HepG2 (cell line): ENCODE results near the gene PAK2. TPM values are rescaled to one million over a fixed set of nuclear protein-coding genes. Genes with fewer than 3 reads are reported as not detected.
A peak's percentile ranks its signal among the peaks of the same experiment; 100 is the strongest.

Experiments used
- CBX5 ChIP-seq: sonication (generic); formaldehyde crosslinking; IDR thresholded peaks from 2 replicates; pipeline ENCODE4 v1.4.0; 2020; ENCODE audit warnings: missing genetic modification reagents, borderline replicate concordance
- DPF2 ChIP-seq: sonication (generic); formaldehyde crosslinking; IDR thresholded peaks from 2 replicates; pipeline ENCODE4 v1.4.0; 2020; ENCODE audit warnings: mild to moderate bottlenecking, low read depth, missing genetic modification reagents, borderline replicate concordance
- MTF1 ChIP-seq: sonication (generic); formaldehyde crosslinking; IDR thresholded peaks from 2 replicates; pipeline ENCODE4 v1.5.0; 2020; ENCODE audit warnings: missing genetic modification reagents
- NFKBIZ ChIP-seq: IDR thresholded peaks from 2 replicates; pipeline ENCODE4 v1.6.1; 2018; ENCODE audit warnings: missing genetic modification reagents, missing compliant biosample characterization
- PAWR ChIP-seq: sonication (generic); formaldehyde crosslinking; IDR thresholded peaks from 2 replicates; pipeline ENCODE4 v1.4.0; 2020; ENCODE audit warnings: missing genetic modification reagents, mild to moderate bottlenecking, borderline replicate concordance
- PHB2 ChIP-seq: fragments of 450-650 bp; IDR thresholded peaks from 2 replicates; pipeline ENCODE4 v1.6.1; 2018; ENCODE audit not compliant: partially characterized antibody
- TOPORS ChIP-seq: sonication (generic); formaldehyde crosslinking; IDR thresholded peaks from 2 replicates; pipeline ENCODE4 v1.8.0; 2023; ENCODE audit warnings: mild to moderate bottlenecking, missing genetic modification reagents
- ZNF274 ChIP-seq: sonication (generic); formaldehyde crosslinking; IDR thresholded peaks from 2 replicates; pipeline ENCODE4 v1.5.1; 2020; ENCODE audit warnings: mild to moderate bottlenecking, missing genetic modification reagents
- ZNF672 ChIP-seq: sonication (generic); formaldehyde crosslinking; IDR thresholded peaks from 2 replicates; pipeline ENCODE4 v1.8.1; 2022; ENCODE audit warnings: missing genetic modification reagents
- ZNF674 ChIP-seq: sonication (generic); formaldehyde crosslinking; IDR thresholded peaks from 2 replicates; pipeline ENCODE4 v1.5.0; 2020; ENCODE audit warnings: low read depth, mild to moderate bottlenecking, missing genetic modification reagents
- ZNF746 ChIP-seq: sonication (generic); formaldehyde crosslinking; IDR thresholded peaks from 2 replicates; pipeline ENCODE4 v1.8.0; 2022; ENCODE audit warnings: mild to moderate bottlenecking, missing genetic modification reagents
- ZNF775 ChIP-seq: sonication (generic); formaldehyde crosslinking; IDR thresholded peaks from 2 replicates; pipeline ENCODE4 v1.4.0; 2020; ENCODE audit warnings: missing genetic modification reagents, mild to moderate bottlenecking, moderate library complexity, borderline replicate concordance
- polyA plus RNA-seq, 8 experiments: library from polyadenylated mRNA; depleted of rRNA in 3 of 8; stranded (reverse) in 7 of 8; unstranded in 1 of 8; fragments of >200 nt; fragmentation: Illumina TruSeq in 4 of 8; extraction: Trizol in 4 of 8; gene quantifications; 2 replicates each; pipeline versions ENCODE4 v1.2.1 to v1.2.3, GENCODE V29; 2011 to 2016; ENCODE audit warnings: low read depth in 4 of 8, missing spikeins in 1 of 8, mixed read lengths in 1 of 8; ENCODE audit not compliant: insufficient read depth in 1 of 8
- total RNA-seq, 5 experiments: library from RNA; depleted of rRNA; stranded (reverse); fragments of >200 nt; fragmentation: Illumina TruSeq; extraction: Trizol; gene quantifications; 2 replicates each; pipeline ENCODE4 v1.2.3, GENCODE V29; 2016; ENCODE audit warnings: low read depth in 1 of 5
- TF ChIP-seq, protein P1 (sequence below): sonication (generic); formaldehyde crosslinking; IDR thresholded peaks from 2 replicates; pipeline ENCODE4 v1.4.0; 2020; ENCODE audit warnings: missing genetic modification reagents
- TF ChIP-seq, protein P2 (sequence below), 2 experiments: sonication (generic) in 1 of 2; formaldehyde crosslinking in 1 of 2; IDR thresholded peaks; 2 replicates each; pipeline versions ENCODE4 v1.4.0 to v1.6.1; 2016 to 2020; ENCODE audit warnings: borderline replicate concordance in 1 of 2, low read depth in 1 of 2, mild to moderate bottlenecking in 1 of 2, missing genetic modification reagents in 1 of 2
- TF ChIP-seq, protein P3 (sequence below): sonication (generic); formaldehyde crosslinking; IDR thresholded peaks from 2 replicates; pipeline ENCODE4 v1.4.0; 2020; ENCODE audit warnings: missing genetic modification reagents
- TF ChIP-seq, protein P4 (sequence below): sonication (generic); formaldehyde crosslinking; IDR thresholded peaks from 2 replicates; pipeline ENCODE4 v1.5.0; 2020; ENCODE audit warnings: mild to moderate bottlenecking, missing genetic modification reagents, moderate library complexity

PAK2 gene
- total and polyA plus RNA-seq, 2 of the 13 experiments (the other 11 are each of a cell fraction or from before 2014, with no cell fraction given), result 23.0 to 24.7 TPM

DNA sequence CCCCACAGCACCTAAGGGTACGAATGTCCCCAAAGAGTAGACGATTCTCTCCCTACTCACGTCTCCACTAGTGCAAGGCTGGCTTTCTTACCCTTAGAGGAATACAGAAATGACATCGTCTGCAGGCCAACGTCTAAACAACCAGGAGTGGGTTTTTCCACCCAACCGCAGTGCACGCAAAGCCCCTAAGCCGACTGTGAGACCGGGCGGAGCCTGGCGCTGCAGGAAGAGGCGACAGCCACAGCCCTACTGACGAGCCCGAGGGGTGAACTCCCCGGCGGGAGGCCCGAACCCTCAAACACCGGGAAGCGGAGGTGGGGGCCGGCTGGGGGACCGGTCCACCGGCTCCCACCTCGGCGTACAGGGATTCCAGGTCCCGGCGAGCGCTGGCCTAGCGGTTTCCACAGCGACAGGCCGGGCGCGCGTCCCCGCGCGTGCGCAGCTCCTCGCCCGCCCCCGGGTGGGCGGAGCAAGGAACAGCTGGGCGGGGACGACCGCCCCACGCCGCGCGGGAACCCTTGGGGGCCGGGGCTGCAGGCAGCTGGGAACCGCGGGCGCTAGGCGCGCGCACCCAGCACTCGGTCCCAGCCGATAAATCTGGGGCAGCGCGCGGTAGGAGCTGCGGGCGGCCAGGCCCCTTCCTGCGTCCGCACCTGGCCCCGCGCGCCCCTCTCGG lies 27.7 kb upstream of the PAK2 start, which contains the start of the genes CEP19 and PIGX (continued):
- TF ChIP-seq, protein P1, sequence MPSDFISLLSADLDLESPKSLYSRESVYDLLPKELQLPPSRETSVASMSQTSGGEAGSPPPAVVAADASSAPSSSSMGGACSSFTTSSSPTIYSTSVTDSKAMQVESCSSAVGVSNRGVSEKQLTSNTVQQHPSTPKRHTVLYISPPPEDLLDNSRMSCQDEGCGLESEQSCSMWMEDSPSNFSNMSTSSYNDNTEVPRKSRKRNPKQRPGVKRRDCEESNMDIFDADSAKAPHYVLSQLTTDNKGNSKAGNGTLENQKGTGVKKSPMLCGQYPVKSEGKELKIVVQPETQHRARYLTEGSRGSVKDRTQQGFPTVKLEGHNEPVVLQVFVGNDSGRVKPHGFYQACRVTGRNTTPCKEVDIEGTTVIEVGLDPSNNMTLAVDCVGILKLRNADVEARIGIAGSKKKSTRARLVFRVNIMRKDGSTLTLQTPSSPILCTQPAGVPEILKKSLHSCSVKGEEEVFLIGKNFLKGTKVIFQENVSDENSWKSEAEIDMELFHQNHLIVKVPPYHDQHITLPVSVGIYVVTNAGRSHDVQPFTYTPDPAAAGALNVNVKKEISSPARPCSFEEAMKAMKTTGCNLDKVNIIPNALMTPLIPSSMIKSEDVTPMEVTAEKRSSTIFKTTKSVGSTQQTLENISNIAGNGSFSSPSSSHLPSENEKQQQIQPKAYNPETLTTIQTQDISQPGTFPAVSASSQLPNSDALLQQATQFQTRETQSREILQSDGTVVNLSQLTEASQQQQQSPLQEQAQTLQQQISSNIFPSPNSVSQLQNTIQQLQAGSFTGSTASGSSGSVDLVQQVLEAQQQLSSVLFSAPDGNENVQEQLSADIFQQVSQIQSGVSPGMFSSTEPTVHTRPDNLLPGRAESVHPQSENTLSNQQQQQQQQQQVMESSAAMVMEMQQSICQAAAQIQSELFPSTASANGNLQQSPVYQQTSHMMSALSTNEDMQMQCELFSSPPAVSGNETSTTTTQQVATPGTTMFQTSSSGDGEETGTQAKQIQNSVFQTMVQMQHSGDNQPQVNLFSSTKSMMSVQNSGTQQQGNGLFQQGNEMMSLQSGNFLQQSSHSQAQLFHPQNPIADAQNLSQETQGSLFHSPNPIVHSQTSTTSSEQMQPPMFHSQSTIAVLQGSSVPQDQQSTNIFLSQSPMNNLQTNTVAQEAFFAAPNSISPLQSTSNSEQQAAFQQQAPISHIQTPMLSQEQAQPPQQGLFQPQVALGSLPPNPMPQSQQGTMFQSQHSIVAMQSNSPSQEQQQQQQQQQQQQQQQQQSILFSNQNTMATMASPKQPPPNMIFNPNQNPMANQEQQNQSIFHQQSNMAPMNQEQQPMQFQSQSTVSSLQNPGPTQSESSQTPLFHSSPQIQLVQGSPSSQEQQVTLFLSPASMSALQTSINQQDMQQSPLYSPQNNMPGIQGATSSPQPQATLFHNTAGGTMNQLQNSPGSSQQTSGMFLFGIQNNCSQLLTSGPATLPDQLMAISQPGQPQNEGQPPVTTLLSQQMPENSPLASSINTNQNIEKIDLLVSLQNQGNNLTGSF (CRISPR knock-in tag), result no peak
- TF ChIP-seq, protein P2, sequence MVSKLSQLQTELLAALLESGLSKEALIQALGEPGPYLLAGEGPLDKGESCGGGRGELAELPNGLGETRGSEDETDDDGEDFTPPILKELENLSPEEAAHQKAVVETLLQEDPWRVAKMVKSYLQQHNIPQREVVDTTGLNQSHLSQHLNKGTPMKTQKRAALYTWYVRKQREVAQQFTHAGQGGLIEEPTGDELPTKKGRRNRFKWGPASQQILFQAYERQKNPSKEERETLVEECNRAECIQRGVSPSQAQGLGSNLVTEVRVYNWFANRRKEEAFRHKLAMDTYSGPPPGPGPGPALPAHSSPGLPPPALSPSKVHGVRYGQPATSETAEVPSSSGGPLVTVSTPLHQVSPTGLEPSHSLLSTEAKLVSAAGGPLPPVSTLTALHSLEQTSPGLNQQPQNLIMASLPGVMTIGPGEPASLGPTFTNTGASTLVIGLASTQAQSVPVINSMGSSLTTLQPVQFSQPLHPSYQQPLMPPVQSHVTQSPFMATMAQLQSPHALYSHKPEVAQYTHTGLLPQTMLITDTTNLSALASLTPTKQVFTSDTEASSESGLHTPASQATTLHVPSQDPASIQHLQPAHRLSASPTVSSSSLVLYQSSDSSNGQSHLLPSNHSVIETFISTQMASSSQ (IDR thresholded peaks at IDR 0.05; ENCODE audit: low read depth), result no peak
- TF ChIP-seq, protein P2 (CRISPR knock-in tag; IDR thresholded peaks at IDR 0.05; ENCODE audit: borderline replicate concordance), result no peak
- TF ChIP-seq, protein P3, sequence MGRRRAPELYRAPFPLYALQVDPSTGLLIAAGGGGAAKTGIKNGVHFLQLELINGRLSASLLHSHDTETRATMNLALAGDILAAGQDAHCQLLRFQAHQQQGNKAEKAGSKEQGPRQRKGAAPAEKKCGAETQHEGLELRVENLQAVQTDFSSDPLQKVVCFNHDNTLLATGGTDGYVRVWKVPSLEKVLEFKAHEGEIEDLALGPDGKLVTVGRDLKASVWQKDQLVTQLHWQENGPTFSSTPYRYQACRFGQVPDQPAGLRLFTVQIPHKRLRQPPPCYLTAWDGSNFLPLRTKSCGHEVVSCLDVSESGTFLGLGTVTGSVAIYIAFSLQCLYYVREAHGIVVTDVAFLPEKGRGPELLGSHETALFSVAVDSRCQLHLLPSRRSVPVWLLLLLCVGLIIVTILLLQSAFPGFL (CRISPR knock-in tag), result no peak
- TF ChIP-seq PHB2 (no peak), ZNF746 (CRISPR knock-in tag) (0 out of 2 replicates have a peak, but pooled peaks have one; percentile 49), ZNF775 (CRISPR knock-in tag) (no peak), CBX5 (CRISPR knock-in tag) (peak; percentile 19; the same call in 1 of the 2 replicates), ZNF274 (CRISPR knock-in tag) (no peak; the same call in 1 of the 2 replicates), DPF2 (CRISPR knock-in tag) (no peak), MTF1 (CRISPR knock-in tag) (no peak), ZNF674 (no peak), ZNF672 (CRISPR knock-in tag) (no peak), PAWR (CRISPR knock-in tag) (no peak), TOPORS (CRISPR knock-in tag) (no peak), NFKBIZ (CRISPR knock-in tag) (no peak)
- TF ChIP-seq, protein P4, sequence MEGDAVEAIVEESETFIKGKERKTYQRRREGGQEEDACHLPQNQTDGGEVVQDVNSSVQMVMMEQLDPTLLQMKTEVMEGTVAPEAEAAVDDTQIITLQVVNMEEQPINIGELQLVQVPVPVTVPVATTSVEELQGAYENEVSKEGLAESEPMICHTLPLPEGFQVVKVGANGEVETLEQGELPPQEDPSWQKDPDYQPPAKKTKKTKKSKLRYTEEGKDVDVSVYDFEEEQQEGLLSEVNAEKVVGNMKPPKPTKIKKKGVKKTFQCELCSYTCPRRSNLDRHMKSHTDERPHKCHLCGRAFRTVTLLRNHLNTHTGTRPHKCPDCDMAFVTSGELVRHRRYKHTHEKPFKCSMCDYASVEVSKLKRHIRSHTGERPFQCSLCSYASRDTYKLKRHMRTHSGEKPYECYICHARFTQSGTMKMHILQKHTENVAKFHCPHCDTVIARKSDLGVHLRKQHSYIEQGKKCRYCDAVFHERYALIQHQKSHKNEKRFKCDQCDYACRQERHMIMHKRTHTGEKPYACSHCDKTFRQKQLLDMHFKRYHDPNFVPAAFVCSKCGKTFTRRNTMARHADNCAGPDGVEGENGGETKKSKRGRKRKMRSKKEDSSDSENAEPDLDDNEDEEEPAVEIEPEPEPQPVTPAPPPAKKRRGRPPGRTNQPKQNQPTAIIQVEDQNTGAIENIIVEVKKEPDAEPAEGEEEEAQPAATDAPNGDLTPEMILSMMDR (CRISPR knock-in tag), result no peak
